C4-2B (cell line): ENCODE measurements around the gene SMOC2.

Experiments used
- CTCF ChIP-seq: fragments of 450-650 bp; conservative IDR thresholded peaks from 2 replicates; pipeline ENCODE4 v1.5.1; 2017; ENCODE audit warnings: mild to moderate bottlenecking
- ZFX ChIP-seq: fragments of 450-650 bp; IDR thresholded peaks from 2 replicates; pipeline ENCODE4 v1.6.1; 2017

GRCh38 chr6:168609026-168609685 lies 168.2 kb downstream of the SMOC2 start:
- TF ChIP-seq CTCF (no peak), ZFX (no peak)
